Measurements from ENCODE around the gene IRF7.

DNA sequence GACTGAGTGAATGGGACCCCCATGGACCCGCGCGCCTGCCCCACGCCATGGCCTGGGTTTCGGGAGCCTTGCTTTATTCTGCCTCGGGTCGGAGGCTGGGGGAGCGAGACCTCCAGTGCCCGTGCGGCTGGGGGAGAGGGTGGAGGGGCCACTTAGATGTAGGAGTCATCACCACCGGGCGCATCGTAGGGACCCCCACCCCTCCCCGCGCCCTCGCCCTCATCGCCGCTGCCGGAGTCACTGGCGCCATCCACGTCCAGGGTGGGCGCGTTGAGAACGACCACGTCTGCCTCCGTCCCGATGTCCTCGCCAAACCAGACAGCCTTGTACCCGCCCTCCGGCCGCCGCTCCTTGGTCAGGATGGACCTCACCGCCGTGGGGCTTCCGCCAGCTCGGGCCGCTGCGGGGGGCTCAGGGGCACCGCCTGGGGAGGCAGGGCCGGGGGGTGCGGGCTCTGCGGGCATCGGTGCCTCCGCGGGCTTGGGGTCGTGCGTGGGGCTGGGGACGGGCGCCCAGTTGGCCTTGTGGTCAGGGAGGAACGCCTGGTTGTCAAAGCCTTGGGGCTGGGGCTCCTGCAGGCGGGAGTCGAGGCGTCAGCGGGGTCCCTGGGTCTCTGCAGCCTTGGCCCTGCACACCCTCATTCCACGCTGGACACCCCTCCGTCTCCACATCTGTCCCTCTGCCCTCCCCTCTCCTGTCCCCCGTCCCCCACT lies 1.6 kb upstream of the IRF7 start:
- TF ChIP-seq CTCF (IDR thresholded peaks at IDR 0.05) (no peak), POLR2A (IDR thresholded peaks at IDR 0.05) (no peak)

Data from adrenal gland (tissue), 5 donors.